ENCODE data around the gene PHF2.

- TF ChIP-seq EZH2 (IDR thresholded peaks at IDR 0.05; ENCODE audit: low read depth) (no peak), CTCF (conservative IDR thresholded peaks at IDR 0.05) (no peak)
Observed at GRCh38 chr9:93665637-93666438, 89.5 kb downstream of the PHF2 start.
